B cell (primary cell): ENCODE data around the gene USF1.
"Not testable (repeated sequence)": the region's sequence is repeated elsewhere in the genome, so short reads cannot be mapped to it uniquely, and the experiment has no call there.

Experiments
- EZH2 ChIP-seq: IDR thresholded peaks from 2 replicates; pipeline ENCODE4 v1.6.1; 2012; ENCODE audit warnings: borderline replicate concordance, low read depth, mild to moderate bottlenecking, moderate library complexity, low read length; ENCODE audit not compliant: insufficient read depth, poor library complexity, severe bottlenecking
- TF ChIP-seq, protein P1 (sequence below): fragments of 200-600 bp; IDR thresholded peaks from one replicate; pipeline ENCODE4 v1.8.0; 2022; ENCODE audit warnings: antibody characterized with exemption, mild to moderate bottlenecking

DNA sequence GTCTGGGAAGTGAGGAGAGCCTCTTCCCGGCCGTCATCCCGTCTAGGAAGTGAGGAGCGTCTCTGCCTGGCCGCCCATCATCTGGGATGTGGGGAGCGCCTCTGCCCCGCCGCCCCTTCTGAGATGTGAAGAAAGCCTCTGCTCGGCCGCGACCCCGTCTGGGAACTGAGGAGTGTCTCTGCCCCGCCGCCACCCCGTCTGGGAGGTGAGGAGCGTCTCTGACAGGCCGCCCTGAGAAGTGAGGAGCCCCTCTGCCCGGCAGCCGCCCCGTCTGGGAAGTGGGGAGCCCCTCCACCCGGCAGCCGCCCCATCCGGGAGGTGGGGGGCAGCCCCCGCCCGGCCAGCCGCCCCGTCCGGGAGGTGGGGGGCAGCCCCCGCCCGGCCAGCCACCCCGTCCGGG is 16.3 kb downstream of the USF1 start:
- TF ChIP-seq EZH2: not testable (repeated sequence)
- TF ChIP-seq, protein P1, sequence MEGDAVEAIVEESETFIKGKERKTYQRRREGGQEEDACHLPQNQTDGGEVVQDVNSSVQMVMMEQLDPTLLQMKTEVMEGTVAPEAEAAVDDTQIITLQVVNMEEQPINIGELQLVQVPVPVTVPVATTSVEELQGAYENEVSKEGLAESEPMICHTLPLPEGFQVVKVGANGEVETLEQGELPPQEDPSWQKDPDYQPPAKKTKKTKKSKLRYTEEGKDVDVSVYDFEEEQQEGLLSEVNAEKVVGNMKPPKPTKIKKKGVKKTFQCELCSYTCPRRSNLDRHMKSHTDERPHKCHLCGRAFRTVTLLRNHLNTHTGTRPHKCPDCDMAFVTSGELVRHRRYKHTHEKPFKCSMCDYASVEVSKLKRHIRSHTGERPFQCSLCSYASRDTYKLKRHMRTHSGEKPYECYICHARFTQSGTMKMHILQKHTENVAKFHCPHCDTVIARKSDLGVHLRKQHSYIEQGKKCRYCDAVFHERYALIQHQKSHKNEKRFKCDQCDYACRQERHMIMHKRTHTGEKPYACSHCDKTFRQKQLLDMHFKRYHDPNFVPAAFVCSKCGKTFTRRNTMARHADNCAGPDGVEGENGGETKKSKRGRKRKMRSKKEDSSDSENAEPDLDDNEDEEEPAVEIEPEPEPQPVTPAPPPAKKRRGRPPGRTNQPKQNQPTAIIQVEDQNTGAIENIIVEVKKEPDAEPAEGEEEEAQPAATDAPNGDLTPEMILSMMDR: not testable (repeated sequence)
